Measurements from ENCODE around the gene FBXO5.
"Not testable (repeated sequence)": the region's sequence is repeated elsewhere in the genome, so short reads cannot be mapped to it uniquely, and the experiment has no call there.

The FBXO5 gene

GRCh38 chr6:152986978-152987377 lies 4.1 kb upstream of the FBXO5 start:
- DNase-seq (ENCODE audit: low spot score): no peak

DNA sequence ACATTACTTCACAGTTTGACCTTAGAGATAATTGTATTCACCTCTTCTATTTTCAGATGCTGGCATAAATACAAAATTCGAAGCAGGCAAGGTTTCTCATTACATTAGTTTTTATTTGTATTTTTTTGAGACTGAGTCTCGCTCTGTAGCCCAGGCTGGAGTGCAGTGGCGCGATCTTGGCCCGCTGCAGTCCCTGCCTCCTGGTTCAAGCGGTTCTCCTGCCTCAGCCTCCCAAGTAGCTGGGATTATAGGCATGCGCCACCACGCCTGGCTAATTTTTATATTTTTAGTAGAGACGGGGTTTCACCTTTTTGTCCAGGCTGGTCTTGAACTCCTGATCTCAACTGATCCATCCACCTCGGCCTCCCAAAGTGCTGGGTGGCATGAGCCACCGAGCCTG lies 2.5 kb upstream of the FBXO5 start:
- DNase-seq (ENCODE audit: low spot score): not testable (repeated sequence)

- no peak for DNase-seq (ENCODE audit: low spot score)
Measured at GRCh38 chr6:152984513-152984872, 1.7 kb upstream of the FBXO5 start.

GRCh38 chr6:152983637-152984512 lies 1.0 kb upstream of the FBXO5 start:
- peak; percentile 96 for DNase-seq (ENCODE audit: low spot score)

GRCh38 chr6:152981989-152982903 lies 595 bp downstream of the FBXO5 start:
- no peak for DNase-seq (ENCODE audit: low spot score)

- DNase-seq (ENCODE audit: low spot score): no peak
Measured at GRCh38 chr6:152981219-152981618, 1.6 kb downstream of the FBXO5 start.

DNA sequence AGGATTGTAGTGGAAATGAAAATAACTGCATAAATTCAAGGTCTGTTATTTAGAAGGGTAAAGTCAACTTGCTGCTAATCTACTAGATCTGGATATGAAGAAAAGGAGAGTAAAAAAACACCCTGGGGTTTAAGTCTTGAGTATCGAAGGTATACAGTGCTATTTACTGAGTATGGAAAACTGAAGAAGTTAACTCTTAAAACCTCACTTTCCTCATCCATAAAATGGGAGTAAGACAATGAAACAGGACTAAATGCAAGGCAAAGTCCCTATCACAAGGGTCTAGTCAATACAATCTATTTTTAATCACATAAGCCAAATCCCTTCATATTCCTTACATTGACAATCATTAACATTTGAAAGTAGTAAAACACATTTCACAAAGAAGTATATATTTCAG lies 2.2 kb downstream of the FBXO5 start:
- DNase-seq (ENCODE audit: low spot score): no peak

DNA sequence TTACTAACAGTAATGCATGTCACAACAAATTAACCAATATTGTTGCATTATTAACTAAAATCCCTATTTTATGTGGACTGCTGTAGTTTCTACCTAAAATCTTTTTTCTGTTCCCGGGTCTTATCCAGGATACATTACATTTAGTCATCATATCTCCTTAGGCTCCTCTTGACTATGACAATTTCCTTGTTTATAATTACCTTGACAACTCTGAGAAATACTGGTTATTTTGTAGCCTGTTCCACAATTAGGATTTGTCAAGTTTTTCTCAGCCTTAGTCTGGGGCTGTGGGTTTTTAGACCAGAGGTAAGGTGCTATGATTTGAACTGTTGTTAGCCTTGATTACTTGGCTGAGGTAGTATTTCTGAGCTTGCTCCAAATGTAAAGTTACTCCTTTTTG lies 3.7 kb downstream of the FBXO5 start:
- DNase-seq (ENCODE audit: low spot score): no peak

DNA sequence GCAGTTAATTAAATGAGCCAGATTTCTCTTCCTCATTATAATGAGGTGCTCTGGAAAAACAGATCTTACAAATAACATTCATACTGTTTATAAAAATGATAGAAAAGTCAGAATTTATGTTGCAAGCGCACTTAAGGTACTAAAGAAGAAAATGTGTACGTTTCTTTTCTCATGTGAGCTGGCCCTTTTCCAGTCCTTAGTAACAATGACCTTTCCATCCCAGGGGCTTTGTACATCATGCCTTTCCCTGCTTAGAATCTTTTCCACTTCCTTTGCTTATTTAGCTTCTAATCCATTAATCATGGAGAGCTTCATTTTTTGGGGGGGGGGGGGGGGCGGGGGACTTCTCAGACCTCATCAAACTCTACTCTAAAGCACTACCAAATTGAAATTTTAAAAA lies 4.8 kb downstream of the FBXO5 start:
- no peak for DNase-seq (ENCODE audit: low spot score)

- DNase-seq (ENCODE audit: low spot score): no peak
Measured at GRCh38 chr6:152977556-152977955, 5.3 kb downstream of the FBXO5 start.

GRCh38 chr6:152976749-152977148 lies 6.1 kb downstream of the FBXO5 start:
- no peak for DNase-seq (ENCODE audit: low spot score)

DNA sequence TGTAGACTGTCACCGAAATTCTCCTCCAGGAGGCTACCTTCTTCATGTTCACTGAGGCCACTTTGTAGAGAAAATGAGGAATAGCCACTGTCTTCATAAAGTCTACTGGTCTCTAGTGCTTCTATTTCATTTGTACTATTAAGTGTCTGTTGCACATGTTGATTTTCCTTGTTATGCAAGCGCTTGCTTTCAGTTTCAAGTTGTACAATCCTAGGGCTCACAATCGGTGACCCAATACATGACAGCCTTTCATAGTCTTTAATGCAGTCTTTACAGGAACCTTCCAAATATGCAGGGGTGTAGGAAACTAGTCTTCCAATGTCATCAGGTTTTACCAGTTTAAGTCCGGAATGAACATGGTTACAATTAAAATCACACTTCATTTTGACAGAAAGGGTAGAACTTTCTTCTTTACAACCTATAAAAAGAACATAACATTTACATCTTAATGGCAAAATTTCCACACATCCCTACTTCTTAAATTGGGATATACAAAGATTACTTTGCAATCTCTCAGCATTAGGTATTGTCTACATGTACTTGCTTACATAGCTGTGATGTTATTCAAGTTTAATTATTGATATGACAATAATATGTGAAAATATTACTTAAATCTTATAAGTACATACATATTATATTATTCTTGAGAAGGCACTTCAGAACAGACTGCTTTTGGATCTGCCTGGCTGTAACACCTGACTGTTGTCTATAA lies 7.5 kb downstream of the FBXO5 start:
- DNase-seq (ENCODE audit: low spot score): no peak

DNA sequence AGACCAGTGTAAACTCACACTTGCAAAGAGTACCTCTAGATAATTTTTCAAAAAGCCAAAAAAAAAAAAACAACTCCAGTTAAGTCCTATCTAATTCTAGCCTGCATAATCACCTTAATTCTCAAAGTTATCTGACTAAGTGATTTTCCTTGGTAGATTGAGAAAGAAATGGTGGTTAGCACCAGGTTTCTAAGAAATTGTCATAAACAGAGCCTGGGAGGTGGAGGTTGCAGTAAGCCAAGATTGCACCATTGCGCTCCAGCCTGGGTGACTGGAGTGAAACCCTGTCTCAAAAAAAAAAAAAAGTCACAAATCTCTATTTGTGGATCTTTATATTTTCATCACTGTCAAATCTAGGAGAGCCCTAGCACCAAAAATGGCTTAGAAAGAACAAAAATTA lies 8.9 kb downstream of the FBXO5 start:
- no peak for DNase-seq (ENCODE audit: low spot score)

DNA sequence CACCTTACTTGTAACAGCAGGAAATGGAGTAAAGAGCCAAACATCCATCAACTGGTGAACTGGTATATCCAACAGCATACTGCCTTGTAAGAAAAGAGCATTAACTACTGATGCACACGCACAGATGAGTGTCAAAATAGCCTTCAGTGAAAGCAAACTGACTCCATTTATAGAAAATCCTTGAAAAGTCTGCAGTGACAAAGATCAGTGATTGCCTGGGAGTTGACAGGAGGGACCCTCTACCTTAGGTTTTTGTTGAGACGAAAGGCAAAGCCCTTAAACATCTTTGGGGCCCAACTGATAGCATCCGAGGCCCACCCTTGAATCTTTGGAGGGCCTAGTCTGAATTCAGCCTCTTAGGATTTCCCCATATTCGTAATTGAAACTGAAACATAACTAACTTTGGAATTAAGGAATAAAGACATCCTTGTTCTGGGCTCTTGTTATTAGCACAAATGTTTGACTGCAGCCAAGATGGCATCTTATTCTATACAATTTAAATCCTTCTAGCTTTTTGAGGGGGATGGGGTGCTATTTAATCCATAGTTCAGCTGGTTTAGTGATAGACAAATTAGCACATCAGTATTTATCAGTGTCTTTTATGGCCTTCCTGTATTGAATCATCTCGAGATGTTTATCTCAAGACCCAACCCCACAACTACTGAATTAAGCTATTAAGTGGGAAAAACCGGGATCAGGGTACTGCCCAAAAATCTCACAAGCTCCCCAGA lies 13.0 kb downstream of the FBXO5 start:
- DNase-seq (ENCODE audit: low spot score): no peak

GRCh38 chr6:152966168-152966894 lies 16.5 kb downstream of the FBXO5 start:
- DNase-seq (ENCODE audit: low spot score): not testable (repeated sequence)

GRCh38 chr6:152959333-152959732 lies 23.5 kb downstream of the FBXO5 start:
- DNase-seq (ENCODE audit: low spot score): no peak

DNA sequence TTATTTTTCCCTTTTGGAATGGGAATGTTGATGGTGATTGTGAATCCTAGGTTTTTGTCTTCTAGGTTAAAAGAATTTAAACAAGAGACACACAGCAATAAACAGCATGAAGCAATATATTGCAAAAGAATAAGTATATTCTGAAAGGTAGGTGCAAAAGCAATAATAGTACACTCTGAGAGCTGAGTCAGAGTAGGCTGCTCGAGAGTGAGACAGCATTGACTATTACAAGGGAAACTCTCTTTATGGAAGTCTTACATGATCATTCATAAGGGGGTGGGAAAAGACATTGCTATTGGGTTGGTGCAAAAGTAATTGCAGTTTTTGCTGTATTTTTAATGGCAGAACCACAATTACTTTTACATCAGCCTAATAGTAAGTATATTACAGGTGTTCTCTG lies 25.0 kb downstream of the FBXO5 start:
- no peak for DNase-seq (ENCODE audit: low spot score)

GRCh38 chr6:152954443-152954842 lies 28.4 kb downstream of the FBXO5 start:
- DNase-seq (ENCODE audit: low spot score): peak; percentile 23

GRCh38 chr6:152952866-152953509 lies 29.9 kb downstream of the FBXO5 start:
- DNase-seq (ENCODE audit: low spot score): peak; percentile 34

- no peak for DNase-seq (ENCODE audit: low spot score)
Measured at GRCh38 chr6:152952045-152952444, 30.8 kb downstream of the FBXO5 start.

DNA sequence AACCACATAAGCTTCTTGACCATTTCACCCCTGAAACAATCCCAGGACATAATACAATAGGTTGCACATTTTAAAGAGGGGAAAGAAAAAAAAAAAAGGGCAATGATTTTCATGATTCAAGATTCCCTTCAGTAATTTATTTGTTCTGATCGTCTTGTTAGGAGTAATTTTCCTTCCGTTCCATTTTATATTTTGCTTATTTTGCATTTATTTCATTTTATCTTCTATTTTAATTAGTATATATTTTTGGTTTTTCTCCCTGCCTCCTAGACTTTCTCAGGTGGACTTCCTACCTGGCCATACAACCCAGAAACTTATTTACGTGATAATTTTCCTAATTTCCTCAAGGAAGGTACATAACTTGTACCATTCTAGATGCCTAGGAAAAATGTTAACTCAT lies 32.6 kb downstream of the FBXO5 start:
- no peak for DNase-seq (ENCODE audit: low spot score)
